HL-60 (cell line): ENCODE measurements around the gene GABBR2.

Experiments used
- DNase-seq, 2 experiments: peaks; one replicate each; pipeline ENCODE4 v3.0.0-alpha.2; 2010 to 2020; ENCODE audit warnings: low read depth in 1 of 2, low spot score in 1 of 2
- H3K27ac ChIP-seq: fragments of 250-450 bp; sonication (Bioruptor Pico); replicated peaks from 2 replicates; pipeline ENCODE4 v1.5.1; 2020; ENCODE audit warnings: mild to moderate bottlenecking, moderate library complexity
- H3K27me3 ChIP-seq: fragments of 250-450 bp; sonication (Bioruptor Pico); 2 replicates; pipeline ENCODE4 v1.5.1; 2021; ENCODE audit warnings: mild to moderate bottlenecking, moderate library complexity; ENCODE audit not compliant: insufficient read depth, poor library complexity, severe bottlenecking
- H3K4me3 ChIP-seq: replicated peaks from 2 replicates; pipeline ENCODE4 v1.5.1; 2011; ENCODE audit warnings: mild to moderate bottlenecking, control low read depth, low read length; ENCODE audit not compliant: insufficient read depth
- GABPA ChIP-seq: IDR thresholded peaks from 2 replicates; pipeline ENCODE4 v1.6.1; 2012; ENCODE audit warnings: low read depth
- POLR2AphosphoS5 ChIP-seq: IDR thresholded peaks from 2 replicates; pipeline ENCODE4 v1.6.1; 2012; ENCODE audit warnings: low read depth
- SPI1 ChIP-seq: IDR thresholded peaks from 2 replicates; pipeline ENCODE4 v1.6.1; 2012; ENCODE audit warnings: low read depth, mild to moderate bottlenecking, borderline replicate concordance
- TF ChIP-seq, protein P1 (sequence below): IDR thresholded peaks from 2 replicates; pipeline ENCODE4 v1.6.1; 2012; ENCODE audit warnings: low read depth; ENCODE audit not compliant: insufficient replicate concordance
- TF ChIP-seq, protein P2 (sequence below): IDR thresholded peaks from one replicate; pipeline ENCODE4 v1.5.1; 2011; ENCODE audit warnings: low read length, control low read depth, inconsistent platforms; ENCODE audit not compliant: insufficient read depth

Gene GABBR2

DNA sequence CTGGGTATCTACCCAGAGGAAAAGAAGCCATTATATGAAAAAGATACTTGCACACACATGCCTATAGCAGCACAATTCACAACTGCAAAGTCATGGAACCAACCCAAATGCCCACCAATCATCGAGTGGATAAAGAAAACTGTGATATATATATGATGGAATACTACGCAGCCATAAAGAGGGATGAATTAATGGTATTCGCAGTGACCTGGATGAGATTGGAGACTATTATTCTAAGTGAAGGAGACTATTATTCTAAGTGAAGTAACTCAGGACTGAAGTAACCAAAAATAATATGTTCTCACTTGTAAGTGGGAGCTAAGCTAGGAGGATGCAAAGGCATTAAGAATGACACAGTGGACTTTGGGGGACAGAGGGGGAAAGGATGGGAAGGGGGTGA lies 30.0 kb upstream of the GABBR2 start:
- no peak for DNase-seq
- Histone ChIP-seq H3K4me3 (no peak overlapping the region), H3K27me3 (no peaks in the 10 kb centered on the region), H3K27ac (no peak overlapping the region)
- TF ChIP-seq POLR2AphosphoS5 = no peak
- TF ChIP-seq GABPA = no peak
- TF ChIP-seq, protein P1, sequence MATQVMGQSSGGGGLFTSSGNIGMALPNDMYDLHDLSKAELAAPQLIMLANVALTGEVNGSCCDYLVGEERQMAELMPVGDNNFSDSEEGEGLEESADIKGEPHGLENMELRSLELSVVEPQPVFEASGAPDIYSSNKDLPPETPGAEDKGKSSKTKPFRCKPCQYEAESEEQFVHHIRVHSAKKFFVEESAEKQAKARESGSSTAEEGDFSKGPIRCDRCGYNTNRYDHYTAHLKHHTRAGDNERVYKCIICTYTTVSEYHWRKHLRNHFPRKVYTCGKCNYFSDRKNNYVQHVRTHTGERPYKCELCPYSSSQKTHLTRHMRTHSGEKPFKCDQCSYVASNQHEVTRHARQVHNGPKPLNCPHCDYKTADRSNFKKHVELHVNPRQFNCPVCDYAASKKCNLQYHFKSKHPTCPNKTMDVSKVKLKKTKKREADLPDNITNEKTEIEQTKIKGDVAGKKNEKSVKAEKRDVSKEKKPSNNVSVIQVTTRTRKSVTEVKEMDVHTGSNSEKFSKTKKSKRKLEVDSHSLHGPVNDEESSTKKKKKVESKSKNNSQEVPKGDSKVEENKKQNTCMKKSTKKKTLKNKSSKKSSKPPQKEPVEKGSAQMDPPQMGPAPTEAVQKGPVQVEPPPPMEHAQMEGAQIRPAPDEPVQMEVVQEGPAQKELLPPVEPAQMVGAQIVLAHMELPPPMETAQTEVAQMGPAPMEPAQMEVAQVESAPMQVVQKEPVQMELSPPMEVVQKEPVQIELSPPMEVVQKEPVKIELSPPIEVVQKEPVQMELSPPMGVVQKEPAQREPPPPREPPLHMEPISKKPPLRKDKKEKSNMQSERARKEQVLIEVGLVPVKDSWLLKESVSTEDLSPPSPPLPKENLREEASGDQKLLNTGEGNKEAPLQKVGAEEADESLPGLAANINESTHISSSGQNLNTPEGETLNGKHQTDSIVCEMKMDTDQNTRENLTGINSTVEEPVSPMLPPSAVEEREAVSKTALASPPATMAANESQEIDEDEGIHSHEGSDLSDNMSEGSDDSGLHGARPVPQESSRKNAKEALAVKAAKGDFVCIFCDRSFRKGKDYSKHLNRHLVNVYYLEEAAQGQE = no peak
- no peak for TF ChIP-seq SPI1
- TF ChIP-seq, protein P2, sequence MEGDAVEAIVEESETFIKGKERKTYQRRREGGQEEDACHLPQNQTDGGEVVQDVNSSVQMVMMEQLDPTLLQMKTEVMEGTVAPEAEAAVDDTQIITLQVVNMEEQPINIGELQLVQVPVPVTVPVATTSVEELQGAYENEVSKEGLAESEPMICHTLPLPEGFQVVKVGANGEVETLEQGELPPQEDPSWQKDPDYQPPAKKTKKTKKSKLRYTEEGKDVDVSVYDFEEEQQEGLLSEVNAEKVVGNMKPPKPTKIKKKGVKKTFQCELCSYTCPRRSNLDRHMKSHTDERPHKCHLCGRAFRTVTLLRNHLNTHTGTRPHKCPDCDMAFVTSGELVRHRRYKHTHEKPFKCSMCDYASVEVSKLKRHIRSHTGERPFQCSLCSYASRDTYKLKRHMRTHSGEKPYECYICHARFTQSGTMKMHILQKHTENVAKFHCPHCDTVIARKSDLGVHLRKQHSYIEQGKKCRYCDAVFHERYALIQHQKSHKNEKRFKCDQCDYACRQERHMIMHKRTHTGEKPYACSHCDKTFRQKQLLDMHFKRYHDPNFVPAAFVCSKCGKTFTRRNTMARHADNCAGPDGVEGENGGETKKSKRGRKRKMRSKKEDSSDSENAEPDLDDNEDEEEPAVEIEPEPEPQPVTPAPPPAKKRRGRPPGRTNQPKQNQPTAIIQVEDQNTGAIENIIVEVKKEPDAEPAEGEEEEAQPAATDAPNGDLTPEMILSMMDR = no peak

DNA sequence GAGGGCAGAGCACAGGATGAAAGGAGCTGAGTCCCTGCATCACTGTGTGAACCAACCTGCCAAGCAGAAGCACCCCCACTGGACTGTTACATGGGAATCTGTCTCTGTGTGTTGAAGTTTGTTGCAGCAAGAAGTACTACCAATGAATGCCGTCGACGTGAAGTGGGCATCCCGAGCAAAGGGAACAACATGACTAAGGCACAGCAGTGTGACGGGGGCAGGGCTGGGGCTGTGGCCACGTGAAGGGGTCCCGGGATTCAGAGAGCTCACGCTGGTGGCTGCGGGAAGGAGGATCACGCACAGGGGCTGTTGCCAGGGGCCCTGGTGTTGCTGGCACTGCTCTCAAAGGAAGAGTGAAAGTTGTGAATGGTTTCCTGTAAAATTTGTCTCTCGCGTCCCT lies 27.5 kb upstream of the GABBR2 start:
- no peak for DNase-seq
- no peak for TF ChIP-seq SPI1
- TF ChIP-seq, protein P1 = no peak
- TF ChIP-seq, protein P2 = no peak
- no peak for TF ChIP-seq GABPA
- TF ChIP-seq POLR2AphosphoS5 = no peak
- Histone ChIP-seq H3K27me3 (no peaks in the 10 kb centered on the region), H3K4me3 (no peak overlapping the region), H3K27ac (no peak overlapping the region)

DNA sequence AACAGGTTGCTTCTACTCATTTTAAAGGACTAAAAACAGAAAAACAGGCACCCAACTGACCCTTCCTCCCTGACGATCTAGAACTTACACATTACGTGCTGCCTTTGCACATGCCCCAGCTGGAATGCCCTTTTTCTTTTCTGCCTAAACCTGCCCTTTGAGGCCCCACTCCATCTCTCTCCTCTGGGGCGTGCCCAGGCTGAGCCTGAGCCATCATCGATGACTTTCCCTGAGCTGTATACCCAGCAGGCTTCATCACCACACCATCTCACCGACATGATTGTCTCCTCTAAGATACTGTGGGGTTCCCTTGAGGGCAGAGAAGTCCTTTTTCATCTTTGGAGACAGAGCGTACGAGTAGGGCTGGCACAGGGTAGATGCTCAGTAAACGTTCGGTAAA lies 24.1 kb upstream of the GABBR2 start:
- Histone ChIP-seq H3K4me3 (no peak overlapping the region), H3K27me3 (no peaks in the 10 kb centered on the region), H3K27ac (no peak overlapping the region)
- DNase-seq = no peak
- TF ChIP-seq SPI1 = no peak
- TF ChIP-seq POLR2AphosphoS5 = no peak
- TF ChIP-seq, protein P2 = no peak

DNA sequence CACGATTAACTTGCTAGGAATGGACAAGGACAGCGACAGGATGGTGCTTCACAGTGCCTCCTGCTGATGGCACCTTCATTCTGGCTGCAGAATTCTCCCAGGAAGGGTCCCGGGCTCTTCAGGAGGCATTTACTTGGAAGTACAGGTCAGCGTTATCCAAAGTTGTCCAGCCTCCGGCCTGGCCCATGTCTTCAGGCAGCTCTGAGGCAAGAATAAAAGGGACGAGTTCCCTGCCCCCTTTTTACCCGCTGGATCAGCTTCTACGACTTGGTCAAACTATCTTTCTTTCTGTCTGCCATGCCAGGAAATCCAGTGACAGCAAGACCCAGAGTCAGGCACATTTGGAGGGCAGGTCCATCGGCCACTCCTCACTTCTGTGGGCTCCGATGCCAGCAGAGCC lies 23.4 kb upstream of the GABBR2 start:
- no peak overlapping the region for H3K4me3 ChIP-seq
- H3K27ac ChIP-seq = no peak overlapping the region
- H3K27me3 ChIP-seq = no peaks in the 10 kb centered on the region
- TF ChIP-seq, protein P2 = no peak
- no peak for TF ChIP-seq POLR2AphosphoS5
- TF ChIP-seq GABPA = no peak
- TF ChIP-seq SPI1 = no peak
- TF ChIP-seq, protein P1 = no peak
- DNase-seq = no peak
